CD4-positive, alpha-beta T cell (primary cell): ENCODE data around the gene CDK5RAP1. TPM values are rescaled to one million over a fixed set of nuclear protein-coding genes. Genes with fewer than 3 reads are reported as not detected.

Experiments used
- ATAC-seq: fragments of 200-7000 bp; cut with Tn5 transposase; one replicate; pipeline ENCODE4 v1.10.0; 2022; ENCODE audit warnings: mild to moderate bottlenecking; ENCODE audit not compliant: poor library complexity
- CTCF ChIA-PET: fragments of 350-600 bp; sonication (Branson Sonifier 250); formaldehyde crosslinking; loops from one replicate; lab custom pipeline; 2021; ENCODE audit warnings: antibody characterized with exemption, inconsistent platforms; lab: Charles Lee
- POLR2A ChIA-PET: fragments of 350-600 bp; sonication (Branson Sonifier 250); formaldehyde crosslinking; loops from one replicate; lab custom pipeline; 2021; ENCODE audit warnings: antibody characterized with exemption, inconsistent platforms; lab: Charles Lee
- DNase-seq, 14 experiments: peaks; one replicate each; pipeline ENCODE4 v3.0.0-alpha.2; 2013 to 2020; ENCODE audit warnings: mixed read lengths in 2 of 14
- H3K27ac ChIP-seq, 2 donors: one replicate each; pipeline versions ENCODE4 v1.5.1 to v1.7.0; 2013; ENCODE audit warnings: low read length in 2 of 2, low read depth in 1 of 2, mild to moderate bottlenecking in 1 of 2
- H3K27me3 ChIP-seq, 2 experiments: 1 replicate in 1 of 2; 2 replicates in 1 of 2; pipeline versions ENCODE4 v1.6.1 to v1.7.0; 2013; ENCODE audit warnings: low read length in 2 of 2, control low read depth in 1 of 2, mild to moderate bottlenecking in 1 of 2, moderate library complexity in 1 of 2; ENCODE audit not compliant: insufficient read depth in 2 of 2, control insufficient read depth in 1 of 2
- H3K36me3 ChIP-seq: one replicate; pipeline ENCODE4 v1.6.1; 2013; ENCODE audit warnings: low read length, control low read depth; ENCODE audit not compliant: insufficient read depth
- H3K4me1 ChIP-seq: one replicate; pipeline ENCODE4 v1.6.1; 2013; ENCODE audit warnings: low read length, control low read depth; ENCODE audit not compliant: insufficient read depth
- H3K4me3 ChIP-seq: one replicate; pipeline ENCODE4 v1.5.1; 2013; ENCODE audit warnings: mild to moderate bottlenecking, low read length, moderate library complexity
- H3K9me3 ChIP-seq, 2 experiments: 1 replicate in 1 of 2; 2 replicates in 1 of 2; pipeline versions ENCODE4 v1.6.1 to v1.7.0; 2013; ENCODE audit warnings: low read length in 2 of 2, mild to moderate bottlenecking in 2 of 2, control low read depth in 1 of 2, moderate library complexity in 1 of 2; ENCODE audit not compliant: control insufficient read depth in 1 of 2, insufficient read depth in 1 of 2
- H3K27ac Mint-ChIP-seq: one replicate; pipeline ENCODE4 v1.8.0; 2020; ENCODE audit warnings: mixed read lengths
- H3K27me3 Mint-ChIP-seq: one replicate; pipeline ENCODE4 v1.8.0; 2021; ENCODE audit warnings: mixed read lengths
- H3K36me3 Mint-ChIP-seq: one replicate; pipeline ENCODE4 v1.8.0; 2021; ENCODE audit warnings: low read depth, mixed read lengths
- H3K4me1 Mint-ChIP-seq: one replicate; pipeline ENCODE4 v1.8.0; 2021; ENCODE audit warnings: low read depth, mixed read lengths
- H3K4me3 Mint-ChIP-seq: one replicate; pipeline ENCODE4 v1.8.0; 2020; ENCODE audit warnings: mild to moderate bottlenecking, mixed read lengths
- H3K9me3 Mint-ChIP-seq: one replicate; pipeline ENCODE4 v1.8.0; 2020; ENCODE audit warnings: mixed read lengths
- CTCF ChIP-seq: fragments of 200-600 bp; IDR thresholded peaks from one replicate; pipeline ENCODE4 v1.8.0; 2022; ENCODE audit warnings: antibody characterized with exemption, mild to moderate bottlenecking
- intact Hi-C, 2 experiments: fragments of 100-400 bp; cut with DNase I in 1 of 2; cut with micrococcal nuclease in 1 of 2; formaldehyde crosslinking; loops; one replicate each; pipeline versions ENCODE4 v1.15.1 to v1.9.0; 2023 to 2025; cut with DNase I, micrococcal nuclease
- total RNA-seq, 174 experiments: library from RNA in 2 of 174; stranded (reverse) in 2 of 174; gene quantifications; one replicate each; pipeline ENCODE4 v1.2.3 and lab custom pipeline; 2021 to 2026

CDK5RAP1 gene
- total RNA-seq, 2 experiments from 2014 or later: 59.7 to 63.0 TPM

- DNase-seq (no peak), ATAC-seq (no peak)
- no peak overlapping the region for H3K27ac Mint-ChIP-seq
- Histone ChIP-seq H3K4me3 (no peak overlapping the region), H3K9me3 (no peaks in the 10 kb centered on the region), H3K27me3 (no peaks in the 10 kb centered on the region), H3K4me1 (peaks cover 12% of the 10 kb centered on the region), H3K27ac (no peak overlapping the region), H3K36me3 (peaks cover 13% of the 10 kb centered on the region)
- peaks cover 32% of the 10 kb centered on the region for H3K36me3 Mint-ChIP-seq
- no peak overlapping the region for H3K4me3 Mint-ChIP-seq
- ChIA-PET POLR2A (no interaction called here), CTCF (interaction anchor here (0.6 kb wide), 1 partner anchor 13 kb away, joined by 3 read pairs; no protein-coding TSS in a partner anchor)
- intact Hi-C loops: no loop called here
- no peaks in the 10 kb centered on the region for H3K9me3 Mint-ChIP-seq
- H3K27me3 Mint-ChIP-seq: no peaks in the 10 kb centered on the region
- TF ChIP-seq CTCF: no peak
- H3K4me1 Mint-ChIP-seq: no peaks in the 10 kb centered on the region
These were observed 9.9 kb upstream of the CDK5RAP1 start for GRCh38 chr20:33411242-33411641.

GRCh38 chr20:33410081-33410742 is 8.9 kb upstream of the CDK5RAP1 start:
- H3K27ac Mint-ChIP-seq: no peak overlapping the region
- Histone ChIP-seq H3K27ac (no peak overlapping the region), H3K9me3 (no peaks in the 10 kb centered on the region), H3K4me1 (peaks cover 12% of the 10 kb centered on the region), H3K27me3 (no peaks in the 10 kb centered on the region), H3K4me3 (no peak overlapping the region), H3K36me3 (peaks cover 13% of the 10 kb centered on the region)
- ATAC-seq (no peak), DNase-seq (no peak)
- H3K4me1 Mint-ChIP-seq: no peaks in the 10 kb centered on the region
- peaks cover 32% of the 10 kb centered on the region for H3K36me3 Mint-ChIP-seq
- CTCF ChIA-PET: no interaction called here
- POLR2A ChIA-PET: no interaction called here
- H3K27me3 Mint-ChIP-seq: no peaks in the 10 kb centered on the region
- H3K4me3 Mint-ChIP-seq: no peak overlapping the region
- intact Hi-C loops: no loop called here
- no peak for TF ChIP-seq CTCF
- H3K9me3 Mint-ChIP-seq: no peaks in the 10 kb centered on the region

- ATAC-seq (no peak), DNase-seq (peak in 1 of 14 experiments; percentile 25)
- no peaks in the 10 kb centered on the region for H3K27me3 Mint-ChIP-seq
- intact Hi-C loops: loop anchor here in 1 of 2 experiments (5.0 kb wide), 1 partner anchor 313 kb away; the partner anchor contains the start of gene PXMP4
- CTCF ChIA-PET: no interaction called here
- Histone ChIP-seq H3K36me3 (peaks cover 13% of the 10 kb centered on the region), H3K27me3 (no peaks in the 10 kb centered on the region), H3K4me3 (no peak overlapping the region), H3K27ac (no peak overlapping the region), H3K9me3 (no peaks in the 10 kb centered on the region), H3K4me1 (peaks cover 12% of the 10 kb centered on the region)
- peaks cover 32% of the 10 kb centered on the region for H3K36me3 Mint-ChIP-seq
- peaks cover 3% of the 10 kb centered on the region for H3K4me1 Mint-ChIP-seq
- POLR2A ChIA-PET: no interaction called here
- H3K27ac Mint-ChIP-seq: no peak overlapping the region
- H3K4me3 Mint-ChIP-seq: no peak overlapping the region
- H3K9me3 Mint-ChIP-seq: no peaks in the 10 kb centered on the region
- no peak for TF ChIP-seq CTCF
These were observed 7.7 kb upstream of the CDK5RAP1 start for GRCh38 chr20:33408716-33409654.
